Heart left ventricle (tissue), 13 donors: ENCODE data around the gene ZFAND3.

ENCODE experiments used
- CTCF ChIP-seq, 12 donors: fragments of 200-600 bp; sonication (generic) in 4 of 12; IDR thresholded peaks; one replicate each; pipeline versions ENCODE4 v1.5.0 to v1.8.0; 2018 to 2022; ENCODE audit warnings: antibody characterized with exemption in 12 of 12, mild to moderate bottlenecking in 5 of 12
- POLR2A ChIP-seq, 2 donors: fragments of 450-650 bp; IDR thresholded peaks; one replicate each; pipeline ENCODE4 v1.6.1; 2017; ENCODE audit warnings: antibody characterized with exemption in 2 of 2, mild to moderate bottlenecking in 2 of 2, moderate library complexity in 2 of 2
- donor health status: ischemic (EF 13 %, LVEDD 7.1; RV severe dilation, severe dysfunction).
- donor health status: DM: no; HTN: yes; CAD: no.
- donor health status: DM: no; HTN: no; CAD: no.
- donor health status: ischemic (EF 25% LVEDD 6.9; RV normal size, moderate dysfunction).
- donor health status: ischemic (EF 25% LVEDD 5.7; RV mildly dilated, moderate dysfunction).
- donor health status: ischemic (EF 35%, LVEDD 5.7; RV mildly dilated, moderate dysfunction).
- donor health status: nonischemic (EF 11% LVEDD 7.7; RV severe dilation, severe dysfunction).
- donor health status: DM: yes; HTN: yes; CAD: no.
- donor health status: PGD.
- donor health status: ischemic (EF 29% LVEDD 5.4; RV normal size, mild dysfunction).
- donor health status: nonischemic (EF 23%, LVEDD 6.1; RV moderate dilation, normal function).

GRCh38 chr6:37864250-37864649, 44.7 kb downstream of the ZFAND3 start:
- no peak for TF ChIP-seq POLR2A (IDR thresholded peaks at IDR 0.05)
- no peak for TF ChIP-seq CTCF (IDR thresholded peaks at IDR 0.05)
